GM08714 (cell line): ENCODE data around the gene CLBA1.
"Not testable (repeated sequence)": the region's sequence is repeated elsewhere in the genome, so short reads cannot be mapped to it uniquely, and the experiment has no call there.

Source experiments
- H3K4me3 ChIP-seq: fragments of 200-500 bp; sonication (Bioruptor generic); 2 replicates; pipeline ENCODE4 v1.5.1; 2014; ENCODE audit warnings: mild to moderate bottlenecking, low read length, inconsistent platforms
- ZNF274 ChIP-seq: IDR thresholded peaks from 2 replicates; pipeline ENCODE4 v1.6.1; 2012; ENCODE audit warnings: mild to moderate bottlenecking, low read depth, low read length

The CLBA1 gene

GRCh38 chr14:104985675-104986486, at the start of gene CLBA1:
TSS of gene CLBA1 (plus strand) at chr14:104985788. CDS start at chr14:104986432, 644 bp downstream.
- H3K4me3 ChIP-seq: peak within 1 kb of the TSS; percentile 74
- no peak for TF ChIP-seq ZNF274

- no peak for TF ChIP-seq ZNF274
- H3K4me3 ChIP-seq: no peak overlapping the region
Observed at GRCh38 chr14:104935955-104936354, 49.6 kb upstream of the CLBA1 start.

GRCh38 chr14:104936361-104937155, 49.0 kb upstream of the CLBA1 start:
- H3K4me3 ChIP-seq: no peak overlapping the region
- TF ChIP-seq ZNF274: no peak

GRCh38 chr14:104937161-104937560, 48.4 kb upstream of the CLBA1 start:
- H3K4me3 ChIP-seq: no peak overlapping the region
- no peak for TF ChIP-seq ZNF274

- no peak overlapping the region for H3K4me3 ChIP-seq
- no peak for TF ChIP-seq ZNF274
Observed at GRCh38 chr14:104937694-104938365, 47.8 kb upstream of the CLBA1 start.

GRCh38 chr14:104938436-104938835, 47.2 kb upstream of the CLBA1 start:
- no peak for TF ChIP-seq ZNF274
- no peak overlapping the region for H3K4me3 ChIP-seq

- H3K4me3 ChIP-seq: no peak overlapping the region
- TF ChIP-seq ZNF274: no peak
Observed at GRCh38 chr14:104938960-104939359, 46.6 kb upstream of the CLBA1 start.

- no peak for TF ChIP-seq ZNF274
- no peak overlapping the region for H3K4me3 ChIP-seq
Observed at GRCh38 chr14:104939666-104940410, 45.8 kb upstream of the CLBA1 start.

- H3K4me3 ChIP-seq: no peak overlapping the region
- no peak for TF ChIP-seq ZNF274
Observed at GRCh38 chr14:104940526-104941150, 45.0 kb upstream of the CLBA1 start.

GRCh38 chr14:104941508-104942365, 43.9 kb upstream of the CLBA1 start:
- TF ChIP-seq ZNF274: no peak
- no peak overlapping the region for H3K4me3 ChIP-seq

GRCh38 chr14:104942586-104942985, 43.0 kb upstream of the CLBA1 start:
- no peak overlapping the region for H3K4me3 ChIP-seq
- no peak for TF ChIP-seq ZNF274

- H3K4me3 ChIP-seq: not testable (repeated sequence)
Observed at GRCh38 chr14:104943216-104944015, 42.2 kb upstream of the CLBA1 start.

GRCh38 chr14:104944016-104944308, 41.6 kb upstream of the CLBA1 start:
- H3K4me3 ChIP-seq: not testable (repeated sequence)

GRCh38 chr14:104944436-104945205, 41.0 kb upstream of the CLBA1 start:
- not testable (repeated sequence) for H3K4me3 ChIP-seq

GRCh38 chr14:104945266-104945665, 40.3 kb upstream of the CLBA1 start:
- H3K4me3 ChIP-seq: not testable (repeated sequence)

GRCh38 chr14:104945986-104946965, 39.3 kb upstream of the CLBA1 start:
- H3K4me3 ChIP-seq: not testable (repeated sequence)

GRCh38 chr14:104947201-104947600, 38.4 kb upstream of the CLBA1 start:
- not testable (repeated sequence) for H3K4me3 ChIP-seq
